GM18870 (cell line): ENCODE data around the gene PRAF2.

ENCODE experiments used
- ATAC-seq: cut with Tn5 transposase; IDR thresholded peaks from one replicate; pipeline ENCODE4 v1.9.1; 2021; ENCODE audit warnings: moderate library complexity; ENCODE audit not compliant: unreplicated experiment

Gene PRAF2

DNA sequence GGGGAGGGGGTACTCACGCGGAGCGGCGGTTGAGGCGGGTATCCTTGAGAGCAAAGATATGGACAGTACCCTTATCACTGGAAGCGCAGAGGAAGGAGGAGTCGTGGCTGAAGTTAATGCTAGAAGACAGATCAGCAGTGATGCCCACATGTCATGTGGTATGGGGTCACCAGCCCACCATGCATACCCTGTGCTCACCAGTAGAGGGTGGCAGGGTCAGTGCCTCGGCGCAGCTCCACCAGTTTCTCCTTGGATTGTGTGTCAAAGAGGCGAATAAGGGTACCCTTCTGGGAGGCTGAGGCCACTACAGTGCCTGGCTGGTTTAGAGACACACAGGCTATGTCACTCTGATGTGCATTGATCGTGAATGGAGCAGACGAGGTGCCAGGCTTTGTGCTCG is 1.5 kb upstream of the PRAF2 start:
- no peak for ATAC-seq

DNA sequence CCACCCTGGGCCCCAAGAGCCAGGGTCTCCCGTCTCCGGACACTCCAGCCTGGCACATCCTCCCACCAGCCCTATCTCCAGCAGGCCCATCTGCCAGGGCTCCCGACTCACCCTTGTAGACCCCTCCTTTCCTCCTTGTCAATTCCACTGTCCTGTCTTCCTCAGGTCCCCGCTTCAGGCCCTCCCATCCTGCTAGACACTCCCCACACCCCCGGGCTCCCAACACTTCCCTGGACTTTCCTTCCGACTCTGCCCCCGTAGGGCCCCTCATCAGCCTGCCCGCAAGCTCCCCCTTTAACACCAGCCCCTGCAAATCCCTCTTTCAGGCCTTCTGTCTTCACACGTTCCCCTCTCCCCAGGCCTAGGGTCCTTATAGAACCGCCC is 1.1 kb downstream of the PRAF2 start:
- no peak for ATAC-seq

DNA sequence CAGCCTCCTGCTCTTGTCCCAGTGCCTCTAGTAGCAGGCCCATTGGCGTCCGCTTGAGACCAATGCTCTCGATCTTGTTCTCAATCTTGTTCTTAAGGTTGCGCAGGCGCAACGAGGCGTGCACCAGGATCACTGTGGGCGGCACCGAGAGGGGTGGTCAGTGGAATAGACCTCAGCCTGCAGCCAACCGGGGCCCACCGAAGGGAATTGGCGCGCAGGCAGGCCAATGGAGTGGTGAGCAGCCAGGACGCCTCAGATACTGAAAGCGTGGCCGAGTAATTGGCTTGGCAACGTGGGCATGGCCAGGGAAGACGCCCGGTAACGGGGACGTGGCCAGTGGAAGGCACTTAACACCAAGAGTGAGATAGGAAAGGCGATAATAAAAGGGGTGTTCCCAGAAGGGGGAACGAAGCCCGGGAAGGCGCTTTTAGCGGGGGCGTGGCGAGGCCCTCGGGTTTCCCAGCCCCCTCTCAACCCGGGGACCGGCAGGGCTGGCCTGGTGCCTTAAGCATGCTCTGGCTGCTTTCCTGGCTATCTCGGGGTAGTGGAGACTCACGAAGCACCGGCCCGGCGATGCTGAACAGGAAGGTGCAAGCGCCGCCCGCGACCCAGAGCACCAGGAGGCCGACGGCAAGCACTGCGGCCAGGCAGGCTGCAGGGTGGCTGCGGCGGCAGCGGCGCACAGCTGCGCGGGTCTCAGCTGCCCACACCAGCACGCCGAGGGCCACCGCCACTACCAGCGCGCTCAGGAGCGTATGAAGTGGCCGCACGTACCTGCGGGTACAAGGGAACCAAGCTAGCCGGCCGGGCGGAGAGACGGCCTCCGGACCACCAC is 1.7 kb downstream of the PRAF2 start:
- ATAC-seq: no peak

DNA sequence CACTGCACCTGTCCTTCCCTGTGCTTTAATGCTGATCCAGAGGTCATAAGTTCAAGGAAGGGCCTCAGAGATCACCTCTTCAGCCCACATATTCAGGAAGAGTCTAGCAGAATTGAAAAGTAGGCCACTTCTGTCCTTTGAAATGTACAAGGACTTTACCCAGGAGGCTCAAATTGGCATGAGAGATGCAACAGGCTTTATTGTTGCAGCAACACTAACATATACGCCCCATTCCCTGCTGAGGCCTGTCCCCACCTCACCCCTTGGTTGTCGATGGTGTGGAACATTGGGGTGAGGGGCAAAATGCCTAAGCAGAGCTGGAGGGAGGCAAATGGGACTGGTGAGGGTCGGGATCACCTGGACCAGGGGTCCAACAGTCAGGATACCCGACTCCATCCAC is 2.8 kb downstream of the PRAF2 start:
- ATAC-seq: no peak

DNA sequence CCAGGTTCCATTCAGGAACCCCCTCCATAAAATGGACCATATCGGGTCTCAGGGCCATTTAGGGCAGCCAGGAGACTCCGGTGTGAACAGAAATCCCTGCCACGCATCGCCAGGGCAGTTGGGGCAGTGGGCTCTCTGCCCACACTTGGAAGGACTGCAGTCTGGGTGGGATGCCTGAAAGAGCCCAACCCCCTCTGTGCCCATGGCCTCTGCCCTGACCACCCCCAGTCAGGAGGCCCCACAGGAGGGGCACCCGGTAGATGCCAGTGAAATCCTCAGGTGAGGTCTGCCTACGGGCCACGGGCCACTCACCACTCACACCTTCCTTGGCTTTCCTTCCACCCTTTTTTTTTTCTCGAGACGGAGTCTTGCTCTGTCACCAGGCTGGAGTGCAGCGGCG is 4.8 kb downstream of the PRAF2 start:
- ATAC-seq: no peak

DNA sequence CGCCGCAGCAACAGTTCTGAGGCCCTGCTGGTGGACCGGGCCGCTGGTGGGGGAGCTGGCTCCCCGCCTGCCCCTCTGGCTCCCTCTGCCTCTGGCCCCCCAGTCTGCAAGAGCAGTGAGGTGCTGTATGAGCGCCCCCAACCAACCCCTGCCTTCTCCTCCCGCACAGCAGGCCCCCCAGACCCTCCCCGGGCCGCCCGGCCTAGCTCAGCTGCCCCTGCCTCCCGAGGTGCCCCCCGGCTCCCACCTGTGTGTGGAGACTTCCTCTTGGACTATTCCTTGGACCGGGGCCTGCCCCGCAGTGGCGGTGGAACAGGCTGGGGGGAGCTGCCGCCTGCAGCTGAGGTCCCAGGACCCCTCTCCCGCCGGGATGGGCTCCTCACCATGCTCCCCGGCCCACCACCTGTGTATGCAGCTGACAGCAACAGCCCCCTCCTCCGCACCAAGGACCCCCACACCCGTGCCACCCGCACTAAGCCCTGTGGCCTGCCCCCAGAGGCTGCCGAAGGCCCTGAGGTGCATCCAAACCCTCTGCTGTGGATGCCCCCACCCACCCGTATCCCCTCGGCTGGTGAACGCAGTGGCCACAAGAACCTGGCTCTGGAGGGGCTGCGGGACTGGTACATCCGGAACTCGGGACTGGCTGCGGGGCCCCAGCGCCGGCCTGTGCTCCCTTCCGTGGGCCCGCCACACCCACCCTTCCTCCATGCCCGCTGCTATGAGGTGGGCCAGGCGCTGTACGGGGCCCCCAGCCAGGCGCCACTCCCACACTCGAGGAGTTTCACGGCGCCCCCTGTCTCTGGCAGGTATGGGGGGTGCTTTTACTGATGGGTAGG is 6.3 kb downstream of the PRAF2 start:
- no peak for ATAC-seq

DNA sequence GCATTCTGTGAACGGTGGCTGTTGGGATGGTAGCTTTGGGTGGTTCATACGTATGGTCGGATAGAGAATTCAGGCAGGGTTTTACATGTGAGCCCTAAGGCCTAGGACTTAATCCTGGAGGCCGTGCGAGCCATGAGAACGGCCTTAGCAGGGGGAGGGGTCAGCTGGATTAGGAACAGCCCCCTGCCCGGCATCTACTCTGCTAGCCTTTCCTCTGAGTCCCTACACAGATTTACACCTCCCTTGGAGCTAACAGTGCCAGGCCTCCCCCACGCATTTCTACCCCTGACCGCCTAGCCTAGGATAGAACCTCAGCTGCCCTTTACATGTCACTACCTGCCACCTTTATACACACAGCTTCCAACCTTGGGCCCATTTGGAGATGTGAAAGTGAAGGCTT is 7.1 kb downstream of the PRAF2 start:
- no peak for ATAC-seq

DNA sequence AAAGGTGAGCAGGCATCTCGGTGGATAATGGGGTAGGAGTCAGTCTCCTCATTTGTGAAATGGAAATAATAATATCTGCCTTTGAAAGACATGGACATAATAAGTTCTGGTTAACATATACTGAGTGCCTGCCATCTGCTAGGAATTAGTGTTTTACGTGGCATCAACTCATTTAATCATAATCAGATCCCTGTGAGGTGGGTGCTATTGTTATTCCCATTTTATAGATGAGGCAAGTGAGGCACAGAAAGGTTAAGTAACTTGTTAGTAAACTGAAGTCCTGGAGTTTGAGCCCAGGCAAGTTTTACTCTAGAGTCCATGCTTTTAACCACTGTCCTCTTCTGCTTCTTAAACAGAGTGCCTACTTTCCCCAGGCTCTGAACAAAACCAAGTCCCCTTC is 7.5 kb downstream of the PRAF2 start:
- no peak for ATAC-seq

DNA sequence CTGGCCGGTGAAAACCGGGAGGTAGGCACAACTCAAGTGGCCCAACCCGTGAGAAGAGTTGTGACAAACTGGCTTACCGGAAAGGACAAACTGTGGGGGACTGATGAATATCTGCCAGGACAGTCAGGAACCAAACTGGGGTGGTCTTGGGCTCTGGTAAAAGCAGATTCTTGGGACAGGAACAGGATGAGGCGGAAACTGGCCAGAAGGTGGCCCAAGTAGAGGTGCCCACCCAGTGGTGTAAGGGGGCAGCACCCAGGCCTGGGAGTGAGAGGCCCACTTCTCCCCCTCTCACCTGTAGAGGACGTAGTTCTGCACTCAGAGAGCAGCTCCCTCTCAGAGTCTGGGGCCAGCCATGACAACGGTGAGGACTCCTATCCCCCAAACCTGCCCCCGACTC is 9.1 kb downstream of the PRAF2 start:
- no peak for ATAC-seq

DNA sequence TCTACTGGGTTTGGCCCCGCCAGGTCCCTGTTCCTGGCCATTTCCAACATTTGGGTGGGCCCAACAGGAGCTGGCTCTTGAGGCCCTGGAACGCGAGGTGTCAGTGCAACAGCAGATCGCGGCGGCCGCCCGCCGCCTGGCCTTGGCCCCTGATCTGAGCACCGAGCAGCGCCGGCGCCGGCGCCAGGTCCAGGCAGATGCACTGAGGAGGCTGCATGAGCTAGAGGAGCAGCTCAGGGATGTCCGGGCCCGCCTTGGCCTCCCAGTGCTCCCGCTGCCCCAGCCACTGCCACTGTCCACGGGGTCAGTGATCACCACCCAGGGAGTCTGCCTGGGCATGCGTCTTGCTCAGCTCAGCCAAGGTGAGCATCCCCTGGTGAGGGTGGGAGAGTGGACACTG is 9.5 kb downstream of the PRAF2 start:
- ATAC-seq: no peak

DNA sequence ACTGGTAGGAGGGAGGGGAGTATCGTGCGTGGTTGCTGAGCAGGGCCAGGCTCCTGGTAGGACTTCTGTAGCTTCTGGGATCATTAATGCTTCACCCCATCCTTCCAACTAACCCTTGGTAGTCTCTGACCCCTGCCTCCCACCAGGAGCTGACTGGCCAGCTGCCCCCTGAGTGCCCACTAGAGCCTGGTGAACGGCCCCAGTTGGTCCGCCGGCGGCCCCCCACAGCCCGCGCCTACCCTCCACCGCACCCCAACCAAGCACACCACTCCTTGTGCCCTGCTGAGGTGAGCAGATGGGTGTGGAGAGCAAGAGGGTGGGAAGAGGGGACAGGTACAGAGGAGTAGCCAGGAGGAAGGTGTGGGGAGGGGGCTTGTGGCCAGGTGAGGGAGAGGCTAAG is 10.1 kb downstream of the PRAF2 start:
- no peak for ATAC-seq

DNA sequence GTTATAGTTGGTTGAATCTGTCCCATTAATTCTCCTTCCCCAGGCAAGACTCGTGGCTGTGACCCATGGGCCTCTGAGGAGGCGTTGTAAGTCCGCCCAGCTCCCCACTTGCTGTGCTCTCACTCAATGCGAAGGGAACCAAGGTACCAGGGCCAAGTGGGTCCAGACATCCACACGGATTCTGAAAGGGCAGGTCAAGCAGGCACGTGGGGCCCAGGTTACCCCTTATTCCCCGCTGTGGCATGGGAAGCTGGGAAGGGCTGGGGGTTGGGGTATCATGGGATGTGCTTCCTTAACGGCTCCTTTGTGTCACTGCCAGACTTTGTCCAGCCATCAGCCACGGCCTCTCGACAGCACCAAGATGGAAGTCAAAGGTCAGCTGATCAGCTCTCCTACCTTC is 11.9 kb downstream of the PRAF2 start:
- ATAC-seq: no peak

DNA sequence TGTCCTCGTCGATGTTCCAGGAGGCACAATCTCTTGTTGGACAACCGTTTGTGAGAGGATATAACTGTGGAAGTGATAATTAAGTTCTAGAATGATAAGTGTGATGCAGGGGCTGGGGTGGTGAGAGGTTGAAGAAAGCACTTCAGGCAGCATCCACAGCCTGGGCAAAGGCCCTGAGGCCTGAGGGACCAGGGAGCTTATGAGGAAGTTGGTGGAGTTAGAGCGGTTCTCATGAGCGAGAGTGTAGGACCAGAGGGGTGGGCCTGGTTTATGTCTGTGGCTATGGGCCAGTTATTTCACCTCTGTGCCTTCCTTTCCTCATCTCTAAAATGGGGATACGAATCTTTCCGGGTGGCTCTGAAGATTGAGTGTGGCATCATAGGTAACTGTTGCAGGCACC is 12.3 kb downstream of the PRAF2 start:
- ATAC-seq: no peak

DNA sequence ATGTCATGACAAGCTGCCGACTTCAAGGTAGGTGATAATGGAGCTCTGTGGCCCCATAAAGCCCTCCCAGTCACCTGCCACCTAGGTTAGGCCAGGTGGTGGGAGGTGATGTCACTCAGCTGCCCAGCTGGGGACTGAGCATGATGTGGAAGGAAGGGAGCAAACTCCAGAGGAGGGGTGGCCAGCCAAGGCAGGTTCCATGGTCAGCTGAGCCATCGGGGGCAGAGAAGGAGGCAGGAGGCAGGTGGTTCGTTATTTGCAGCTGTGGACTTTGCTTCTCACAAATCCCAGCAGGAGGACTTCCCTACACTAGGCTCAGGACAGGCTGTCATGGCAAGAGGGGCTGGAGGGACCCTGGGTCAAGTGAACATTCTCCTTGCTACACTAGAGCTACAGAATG is 12.9 kb downstream of the PRAF2 start:
- ATAC-seq: no peak

DNA sequence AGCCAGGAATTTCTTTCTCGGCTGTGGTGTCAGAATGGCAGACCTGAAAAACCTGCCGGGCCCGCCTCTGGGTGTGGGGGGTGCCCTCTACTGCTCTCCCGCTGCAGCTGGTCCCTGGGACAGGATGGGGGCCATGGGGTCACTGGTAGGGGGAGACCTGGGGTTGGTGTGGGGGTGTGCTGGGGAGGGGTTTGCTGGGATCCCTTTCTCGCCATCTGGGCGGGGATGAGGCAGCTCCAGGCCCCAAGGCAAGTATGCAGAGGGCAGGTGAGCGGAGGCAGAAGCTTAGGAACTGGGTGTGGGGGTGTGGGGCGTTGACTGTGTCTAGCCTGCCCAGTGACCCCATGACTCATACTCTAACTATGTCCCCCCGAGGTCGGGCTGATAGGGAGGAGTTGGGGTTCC is 14.1 kb downstream of the PRAF2 start:
- no peak for ATAC-seq

DNA sequence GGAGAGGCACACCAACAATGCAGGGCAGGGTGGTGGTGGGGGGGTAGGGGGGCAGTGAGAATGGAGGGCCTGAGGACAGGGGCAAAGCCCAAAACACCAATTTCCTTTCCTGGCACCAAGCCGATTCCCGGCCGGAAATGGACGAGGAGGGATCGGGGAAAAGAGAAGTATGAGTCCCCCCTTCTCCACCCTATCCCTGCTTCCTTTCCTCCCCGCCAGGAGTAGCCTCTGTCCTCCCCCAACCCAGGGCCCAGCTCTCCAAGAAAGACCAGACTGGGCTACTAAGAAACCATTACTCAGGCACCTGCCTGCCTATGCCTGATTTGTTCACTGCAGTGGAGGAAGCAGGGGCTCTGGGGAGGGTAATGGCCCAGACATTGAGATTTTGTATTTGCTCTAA is 14.6 kb downstream of the PRAF2 start:
- ATAC-seq: no peak

DNA sequence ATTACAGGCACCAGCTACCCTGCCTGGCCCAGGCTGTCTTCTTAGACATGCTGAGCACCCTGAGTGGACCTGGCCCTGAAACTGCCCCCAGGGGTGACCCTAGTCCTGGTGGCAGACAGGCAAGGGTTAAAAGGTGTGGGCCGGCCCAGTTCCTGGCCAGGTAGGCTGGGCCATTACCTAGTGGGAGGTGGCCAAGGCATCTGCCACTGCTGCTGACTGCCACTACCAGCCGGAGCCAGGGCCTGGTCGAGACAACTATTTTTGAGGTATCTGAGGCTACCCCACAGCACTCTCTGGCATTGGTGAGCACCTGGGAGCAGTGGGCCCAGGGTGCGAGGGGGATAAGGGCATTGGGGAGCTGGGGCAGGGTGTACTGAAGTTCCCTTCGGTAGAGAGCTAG is 15.0 kb downstream of the PRAF2 start, which contains the start of gene CCDC120:
Gene CCDC120, plus strand, starts transcription at position 206 of the 400 bp plus-strand sequence. CDS start 3,043 bp downstream, outside the sequence.
- ATAC-seq: no peak

DNA sequence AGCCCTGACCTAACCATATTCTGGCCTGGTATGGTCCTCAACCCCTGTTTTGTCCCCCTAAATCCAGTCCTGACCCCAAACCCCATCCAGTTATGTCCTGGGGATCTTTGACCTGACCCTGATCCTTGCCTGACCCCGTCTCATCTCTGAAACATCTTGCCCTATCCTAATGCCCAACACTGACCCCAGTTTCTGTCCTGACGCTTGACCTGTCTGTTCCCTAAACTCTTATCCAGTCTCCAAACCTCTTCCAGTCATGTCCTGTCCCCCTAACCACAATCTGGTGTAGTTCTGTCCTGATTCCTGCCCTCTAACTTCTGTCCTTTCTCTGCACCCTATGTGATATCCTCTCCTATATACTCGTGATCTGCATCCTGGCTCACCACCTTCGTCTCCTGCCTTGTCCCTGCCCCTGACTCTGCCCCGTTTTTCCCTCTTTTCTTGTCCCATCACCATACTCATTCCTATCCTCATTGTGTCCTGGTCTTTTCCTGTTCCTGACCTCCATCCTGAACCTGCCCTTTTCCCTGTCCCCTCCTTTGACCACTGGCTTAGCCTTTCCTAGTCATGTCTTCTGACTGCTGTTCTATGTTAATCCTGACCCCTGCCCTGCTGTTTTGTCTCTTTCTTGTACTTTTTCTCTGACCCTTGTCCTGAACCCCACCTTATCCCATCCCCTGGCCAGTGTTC is 19.6 kb downstream of the PRAF2 start:
- no peak for ATAC-seq

DNA sequence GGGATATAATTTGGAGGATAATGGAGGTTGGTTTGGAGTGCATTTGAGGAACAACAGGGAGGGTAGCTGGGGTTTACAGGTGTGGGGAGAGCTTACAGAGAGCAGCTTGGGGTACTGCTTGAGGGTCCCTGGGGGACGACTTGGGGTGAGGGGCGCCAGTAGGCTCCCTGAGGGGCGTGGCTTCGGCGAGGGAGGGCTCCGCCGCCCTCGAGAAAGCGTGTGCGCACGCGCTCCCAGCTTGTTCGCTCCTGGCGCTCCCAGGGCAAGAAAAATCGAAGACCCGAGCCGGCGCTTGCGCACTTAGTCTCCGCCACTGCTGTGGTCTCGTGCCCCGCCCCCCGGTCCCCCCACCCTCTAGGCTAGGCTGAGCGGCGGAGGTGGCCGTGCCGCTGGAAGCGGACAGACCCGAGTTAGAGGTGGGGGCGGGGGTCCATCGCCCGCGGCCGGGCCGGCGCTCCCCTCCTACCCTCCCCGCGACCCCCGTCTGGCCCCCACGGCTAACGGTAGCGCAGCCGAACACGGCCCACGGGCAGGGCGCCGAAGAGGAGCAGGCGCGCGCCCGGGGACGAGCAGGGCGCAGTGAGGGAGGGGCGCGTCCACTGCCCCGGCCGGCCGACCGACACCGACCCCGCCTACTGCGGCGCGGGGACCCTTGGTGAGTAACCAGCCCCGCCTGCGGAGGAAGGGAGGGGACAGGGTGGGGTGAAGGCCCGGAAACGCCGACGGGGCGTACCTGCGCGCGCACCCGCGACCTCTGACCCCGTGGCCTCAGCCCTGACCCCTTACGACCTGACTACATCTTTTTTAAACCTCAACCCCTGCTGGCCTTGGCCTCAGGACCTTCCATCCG is 20.4 kb downstream of the PRAF2 start:
- no peak for ATAC-seq

DNA sequence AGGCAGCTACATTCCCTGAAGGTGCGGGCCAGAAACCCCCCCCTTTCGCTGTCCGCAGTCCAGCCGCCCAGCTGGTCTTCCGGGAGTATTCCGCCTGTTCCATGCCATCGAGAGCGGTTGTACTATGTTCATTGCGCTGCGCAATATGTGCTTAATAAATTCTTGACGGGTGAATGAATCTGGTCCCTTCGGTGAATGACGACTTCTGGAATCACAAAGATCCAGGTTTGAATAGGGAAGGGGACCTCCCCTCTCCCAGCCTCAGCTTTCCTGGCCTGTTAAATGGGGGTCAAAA is 29.9 kb downstream of the PRAF2 start:
- no peak for ATAC-seq
